HG03139 (cell line): ENCODE measurements around the gene ACVR2A.

Source experiments
- ATAC-seq: cut with Tn5 transposase; IDR thresholded peaks from one replicate; pipeline ENCODE4 v1.9.1; 2021; ENCODE audit not compliant: unreplicated experiment

Gene ACVR2A

DNA sequence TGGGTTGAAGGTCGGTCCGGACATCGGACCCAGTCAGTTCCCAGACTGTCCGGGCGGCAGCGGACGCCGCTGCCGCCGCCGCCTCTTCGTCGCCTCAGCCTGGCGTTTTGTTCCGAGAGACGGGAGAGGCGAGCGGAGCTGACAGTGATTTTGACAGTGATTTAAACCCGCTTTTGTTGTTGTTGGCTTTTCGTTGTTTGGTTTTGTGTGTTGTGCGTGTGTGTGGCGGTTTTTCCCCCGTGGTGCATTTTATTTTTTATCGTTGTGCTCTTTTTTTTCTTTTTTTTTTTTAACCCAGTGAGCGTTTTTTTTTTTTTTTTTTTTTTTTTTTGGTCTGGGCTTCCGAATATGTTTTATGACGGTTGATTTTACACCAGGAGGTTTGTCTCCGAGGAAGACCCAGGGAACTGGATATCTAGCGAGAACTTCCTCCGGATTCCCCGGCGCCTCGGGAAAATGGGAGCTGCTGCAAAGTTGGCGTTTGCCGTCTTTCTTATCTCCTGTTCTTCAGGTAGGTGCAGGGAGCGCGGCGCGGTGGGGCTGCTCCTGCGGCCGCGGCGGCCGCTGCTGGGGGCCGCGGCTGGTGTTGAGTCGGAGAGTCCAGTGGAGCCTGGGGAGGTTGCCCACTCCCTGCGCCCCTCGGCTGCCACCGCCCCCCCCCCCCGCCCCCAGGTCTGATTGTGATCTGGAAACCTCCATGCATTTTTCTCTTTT lies at the start of gene ACVR2A:
ACVR2A (plus strand) TSS at position 333 of the 714 bp plus-strand sequence; CDS start at position 457, 124 bp downstream.
- ATAC-seq, result peak; percentile 35

DNA sequence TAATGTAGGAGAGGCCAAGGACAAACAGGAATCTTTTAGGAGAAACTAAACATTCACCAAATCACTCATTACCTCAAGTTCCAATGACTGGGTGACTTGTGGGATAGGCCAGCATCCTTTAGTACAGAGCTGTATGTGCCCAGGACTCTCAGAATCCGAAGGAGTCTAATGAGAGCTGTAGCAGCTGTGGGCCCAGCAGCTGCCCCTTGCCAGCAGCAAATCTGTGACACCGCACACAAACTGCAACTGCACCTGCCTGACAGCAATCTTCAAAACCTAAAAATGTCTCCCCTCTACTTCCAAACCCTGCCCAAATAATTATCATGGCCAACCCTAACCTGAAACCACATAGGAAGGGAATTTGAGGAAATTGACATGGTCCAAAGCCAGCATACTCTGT lies 44.5 kb upstream of the ACVR2A start:
- ATAC-seq, result no peak

GRCh38 chr2:147806846-147807245 lies 38.0 kb upstream of the ACVR2A start:
- ATAC-seq, result no peak

DNA sequence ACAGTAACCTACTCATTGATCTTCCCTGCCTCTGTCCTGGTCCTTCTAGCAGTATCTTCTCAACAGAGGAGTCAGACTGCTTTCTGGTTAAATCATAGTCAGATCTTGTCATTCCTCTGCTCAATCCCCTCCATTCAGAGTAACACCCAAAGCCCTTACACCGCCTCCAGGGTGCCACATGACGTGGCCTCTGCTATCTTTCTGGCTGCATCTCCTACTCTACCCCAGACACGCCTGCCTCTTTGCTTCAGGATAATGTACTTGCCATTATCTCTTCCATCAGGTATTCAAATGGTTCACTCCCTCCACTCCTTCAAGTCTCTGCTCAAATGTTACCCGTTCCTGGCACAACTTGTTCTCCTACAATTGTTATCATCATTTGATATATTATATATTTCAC lies 36.3 kb upstream of the ACVR2A start:
- ATAC-seq, result no peak

GRCh38 chr2:147810883-147811765 lies 33.7 kb upstream of the ACVR2A start:
- no peak for ATAC-seq

DNA sequence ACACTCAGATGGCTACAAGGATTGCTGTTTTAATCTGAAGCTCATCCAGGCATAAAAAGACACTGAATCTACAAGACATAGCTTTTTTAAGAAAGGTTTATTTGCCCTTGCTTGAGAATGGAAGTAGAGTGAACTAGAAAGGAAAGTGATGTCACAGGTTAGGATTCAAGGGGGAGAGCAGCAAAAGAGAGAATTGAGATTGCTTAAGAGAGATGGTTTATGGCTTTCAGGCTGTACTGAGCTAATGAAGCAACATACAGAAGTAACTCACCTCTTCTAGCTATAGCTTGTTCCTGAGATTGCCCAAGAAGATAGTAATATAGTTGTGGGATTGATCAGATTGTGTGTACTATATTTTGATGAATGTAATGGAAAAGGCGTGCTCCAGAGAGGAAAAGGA lies 26.1 kb upstream of the ACVR2A start:
- no peak for ATAC-seq

DNA sequence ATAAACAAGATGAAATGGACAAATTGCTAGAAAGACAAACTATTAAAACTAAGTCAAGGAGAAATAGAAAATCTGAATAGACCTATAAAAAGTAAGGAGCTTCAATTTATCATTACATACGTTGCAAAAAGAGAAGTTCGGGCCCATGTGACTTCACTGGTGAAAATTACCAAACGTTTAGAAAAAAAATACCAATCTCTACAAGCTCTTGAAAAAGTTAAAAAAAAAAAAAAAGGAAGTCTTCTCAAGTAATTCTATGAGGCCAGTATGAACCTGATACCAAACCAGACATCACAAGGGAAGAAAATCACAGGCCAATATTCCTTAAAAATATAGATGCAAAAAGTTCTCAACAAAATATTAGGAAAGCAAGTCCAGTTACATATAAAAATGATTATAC lies 20.2 kb upstream of the ACVR2A start:
- ATAC-seq, result no peak

GRCh38 chr2:147826278-147827087 lies 18.3 kb upstream of the ACVR2A start:
- ATAC-seq, result no peak

DNA sequence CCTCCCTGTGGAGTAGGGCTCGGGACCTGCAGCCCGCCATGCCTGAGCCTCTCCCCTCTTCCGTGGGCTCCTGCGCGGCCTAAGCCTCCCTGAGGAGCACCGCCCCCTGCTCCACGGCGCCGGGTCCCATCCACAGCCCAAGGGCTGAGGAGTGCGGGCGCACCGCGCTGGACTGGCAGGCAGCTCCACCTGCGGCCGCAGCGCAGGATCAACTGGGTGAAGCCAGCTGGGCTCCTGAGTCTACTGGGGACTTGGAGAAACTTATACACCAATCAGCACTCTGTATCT lies 17.8 kb upstream of the ACVR2A start:
- no peak for ATAC-seq

- no peak for ATAC-seq
Measured at GRCh38 chr2:147829106-147829505, 15.7 kb upstream of the ACVR2A start.

DNA sequence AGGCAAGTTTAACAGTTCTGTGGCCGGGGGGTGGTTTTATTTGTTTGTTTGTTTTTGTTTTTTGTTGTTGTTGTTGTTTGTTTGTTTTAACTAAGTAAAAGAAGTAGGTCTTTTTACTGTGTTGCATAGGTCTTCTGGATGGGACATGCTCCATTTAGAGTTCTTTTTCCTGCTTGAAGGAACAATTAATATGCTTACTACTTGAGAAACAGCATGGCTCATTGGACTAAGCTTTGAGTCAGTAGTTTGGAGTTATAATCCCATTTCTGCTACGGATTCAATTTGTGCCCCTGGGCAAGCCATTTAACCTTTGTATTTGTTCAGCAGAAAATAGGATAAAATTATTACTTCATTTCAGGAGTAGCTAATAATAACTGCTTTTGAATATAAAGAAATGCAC lies 8.7 kb upstream of the ACVR2A start:
- ATAC-seq, result no peak

GRCh38 chr2:147843391-147843863 lies 1.4 kb upstream of the ACVR2A start:
- ATAC-seq, result no peak

DNA sequence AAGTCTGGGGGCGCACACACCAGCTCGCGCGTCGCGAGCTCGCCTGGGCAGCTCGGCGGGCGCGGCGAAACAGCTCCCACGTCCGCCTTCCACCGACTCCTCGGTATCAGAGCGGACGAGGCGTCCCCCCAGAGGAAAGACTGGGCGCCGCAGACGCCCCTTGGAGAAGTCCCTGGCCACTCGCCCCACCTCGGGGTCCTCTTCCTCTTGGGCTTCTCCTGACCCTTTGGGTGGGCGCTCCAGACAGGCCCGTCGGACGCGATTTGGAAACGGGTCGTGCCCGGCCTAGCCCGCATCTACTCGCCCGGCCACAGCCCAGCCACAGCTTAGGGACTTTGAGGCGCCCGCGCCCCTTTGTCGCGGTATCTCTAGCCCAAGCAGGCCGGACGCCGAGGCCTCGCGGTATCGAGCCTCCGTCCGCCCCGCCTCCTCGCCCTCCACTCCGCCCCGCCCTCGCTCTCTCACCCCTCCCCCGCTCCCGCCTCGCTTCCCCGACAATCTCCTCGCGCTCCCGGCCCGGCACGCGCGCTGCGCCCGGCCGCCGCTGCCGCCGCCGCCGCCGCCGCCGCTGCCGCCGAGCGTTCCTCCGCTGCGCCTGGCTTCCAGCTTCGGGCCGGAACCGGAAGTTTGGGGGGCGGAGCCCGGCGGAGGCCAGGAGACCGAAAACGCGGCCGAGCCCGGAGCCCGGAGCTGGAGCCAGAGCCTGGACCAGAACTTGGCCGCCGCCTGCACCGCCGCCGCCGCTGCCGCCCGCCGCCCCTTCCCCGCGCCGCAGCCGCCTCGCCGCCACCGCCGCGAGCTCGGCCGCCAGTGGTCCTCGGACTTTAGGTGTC lies 749 bp upstream of the ACVR2A start:
- peak; percentile 75 for ATAC-seq

- peak; percentile 44 for ATAC-seq
Measured at GRCh38 chr2:147845411-147845971, 662 bp downstream of the ACVR2A start.

GRCh38 chr2:147846412-147847081 lies 1.7 kb downstream of the ACVR2A start:
- no peak for ATAC-seq

GRCh38 chr2:147847746-147848391 lies 3.0 kb downstream of the ACVR2A start:
- no peak for ATAC-seq

GRCh38 chr2:147850838-147851237 lies 6.0 kb downstream of the ACVR2A start:
- no peak for ATAC-seq

DNA sequence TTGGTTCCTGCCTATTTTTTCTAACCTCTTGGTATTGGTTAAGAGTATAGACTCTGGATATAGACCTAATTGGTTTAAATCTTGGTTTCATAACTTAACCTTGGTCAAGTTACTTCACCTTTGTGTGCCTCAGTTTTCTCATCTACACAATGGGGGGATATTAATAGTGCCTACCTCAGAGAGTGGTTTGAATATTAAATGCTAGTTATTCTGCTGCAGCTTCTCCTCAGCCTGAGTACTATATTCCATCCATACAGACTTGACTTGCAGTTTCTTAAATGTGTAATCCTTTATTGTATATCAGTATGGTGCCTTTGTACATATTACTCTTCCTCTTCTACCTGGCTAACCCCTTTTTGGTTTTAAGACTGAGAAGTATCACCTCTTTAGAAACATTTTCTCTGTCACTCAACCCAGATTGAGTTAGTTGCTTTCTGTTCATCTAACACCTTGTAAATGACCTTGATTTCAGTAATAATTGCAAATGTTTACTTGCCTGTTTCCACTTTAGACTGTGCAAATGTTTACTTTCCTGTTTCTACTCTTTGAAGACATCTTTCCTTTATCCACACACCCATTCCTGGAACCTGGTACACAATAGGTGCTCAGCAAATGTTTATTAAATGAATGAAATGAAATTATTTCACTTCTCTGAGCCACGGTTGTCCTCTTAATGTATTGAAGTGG lies 6.6 kb downstream of the ACVR2A start:
- ATAC-seq, result no peak
